GM21528 (cell line): ENCODE data around the gene ETDC.

Source experiments
- ATAC-seq: cut with Tn5 transposase; IDR thresholded peaks from one replicate; pipeline ENCODE4 v1.9.1; 2021; ENCODE audit warnings: mild to moderate bottlenecking, moderate library complexity; ENCODE audit not compliant: unreplicated experiment, low FRiP score

Gene ETDC

GRCh38 chrX:135345107-135345589 lies 35.9 kb downstream of the ETDC start:
- no peak for ATAC-seq

- ATAC-seq = no peak
These were observed 37.7 kb downstream of the ETDC start for GRCh38 chrX:135346975-135347374.

GRCh38 chrX:135347381-135348016 lies 38.2 kb downstream of the ETDC start:
- ATAC-seq = no peak

GRCh38 chrX:135354288-135354687 lies 45.0 kb downstream of the ETDC start:
- ATAC-seq = no peak
